ENCODE measurements around the gene BRAF.
A peak's percentile ranks its signal among the peaks of the same experiment; 100 is the strongest.
"Not testable (repeated sequence)": the region's sequence is repeated elsewhere in the genome, so short reads cannot be mapped to it uniquely, and the experiment has no call there.

Gene BRAF

GRCh38 chr7:140924821-140925421 lies at the start of gene BRAF:
Gene BRAF (minus strand): TSS chr7:140924929. CDS start chr7:140924703, 226 bp downstream.
- DNase-seq (ENCODE audit: low spot score) = peak; percentile 96

GRCh38 chr7:140972876-140973829 lies 48.4 kb upstream of the BRAF start:
- DNase-seq (ENCODE audit: low spot score) = no peak

- DNase-seq (ENCODE audit: low spot score) = no peak
Measured at GRCh38 chr7:140972344-140972743, 47.6 kb upstream of the BRAF start.

- DNase-seq (ENCODE audit: low spot score) = no peak
Measured at GRCh38 chr7:140967438-140967837, 42.7 kb upstream of the BRAF start.

GRCh38 chr7:140966561-140967233 lies 42.0 kb upstream of the BRAF start:
- DNase-seq (ENCODE audit: low spot score) = no peak

GRCh38 chr7:140961117-140961516 lies 36.4 kb upstream of the BRAF start:
- DNase-seq (ENCODE audit: low spot score) = no peak

GRCh38 chr7:140956997-140957396 lies 32.3 kb upstream of the BRAF start:
- DNase-seq (ENCODE audit: low spot score) = not testable (repeated sequence)

GRCh38 chr7:140945940-140946339 lies 21.2 kb upstream of the BRAF start:
- DNase-seq (ENCODE audit: low spot score) = no peak

GRCh38 chr7:140942242-140942641 lies 17.5 kb upstream of the BRAF start:
- DNase-seq (ENCODE audit: low spot score) = not testable (repeated sequence)

GRCh38 chr7:140940898-140941297 lies 16.2 kb upstream of the BRAF start:
- no peak for DNase-seq (ENCODE audit: low spot score)

- no peak for DNase-seq (ENCODE audit: low spot score)
Measured at GRCh38 chr7:140937702-140938264, 13.1 kb upstream of the BRAF start.

GRCh38 chr7:140928491-140929309 lies 4.0 kb upstream of the BRAF start:
- DNase-seq (ENCODE audit: low spot score) = no peak

GRCh38 chr7:140927945-140928344 lies 3.2 kb upstream of the BRAF start:
- not testable (repeated sequence) for DNase-seq (ENCODE audit: low spot score)

GRCh38 chr7:140927351-140927750 lies 2.6 kb upstream of the BRAF start:
- DNase-seq (ENCODE audit: low spot score) = no peak

- DNase-seq (ENCODE audit: low spot score) = no peak
Measured at GRCh38 chr7:140926021-140926817, 1.5 kb upstream of the BRAF start.

- DNase-seq (ENCODE audit: low spot score) = peak; percentile 81
Measured at GRCh38 chr7:140924019-140924820, 509 bp downstream of the BRAF start.

- peak; percentile 23 for DNase-seq (ENCODE audit: low spot score)
Measured at GRCh38 chr7:140923358-140924006, 1.2 kb downstream of the BRAF start.

- DNase-seq (ENCODE audit: low spot score) = no peak
Measured at GRCh38 chr7:140922741-140923345, 1.9 kb downstream of the BRAF start.

GRCh38 chr7:140920745-140921144 lies 4.0 kb downstream of the BRAF start:
- DNase-seq (ENCODE audit: low spot score) = no peak

Data from GM03348 (cell line).